K562 (cell line): ENCODE results near the gene HMCN2. TPM values are rescaled to one million over a fixed set of nuclear protein-coding genes. Genes with fewer than 3 reads are reported as not detected.

Experiments
- ATAC-seq: fragments of 200-7000 bp; cut with Tn5 transposase; 3 replicates; pipeline ENCODE4 v1.9.1; 2020; ENCODE audit warnings: moderate library complexity
- BruUV-seq: library from RNA; stranded (reverse); fragments of 400-500 nt; replicated peaks from 2 replicates; lab custom pipeline; 2021; lab: Mats Ljungman, UMichigan
- CTCF ChIA-PET: fragments of 300-600 bp; formaldehyde crosslinking; extraction: SDS; loops from one replicate; lab custom pipeline; 2021; ENCODE audit warnings: low intra/inter-chr PET ratio; lab: Yijun Ruan, JAX
- POLR2A ChIA-PET: fragments of 300-600, 350-650 bp; sonication (Branson Sonifier 250); formaldehyde crosslinking; extraction: SDS; loops from one replicate; lab custom pipeline; 2021; ENCODE audit warnings: antibody characterized with exemption, inconsistent platforms; lab: Yijun Ruan, JAX
- DNase-seq, 4 experiments: peaks; one replicate each; pipeline versions ENCODE4 v3.0.0 to v3.0.0-alpha.2; 2011 to 2018; ENCODE audit warnings: low spot score in 3 of 4, mixed read lengths in 3 of 4; ENCODE audit errors: extremely low read depth in 1 of 4
- FAIRE-seq: peaks from 2 replicates; lab custom pipeline; 2011; peaks lifted over from hg19 to GRCh38; lab: Jason Lieb, UNC
- H2AFZ ChIP-seq: 2 replicates; pipeline ENCODE4 v1.6.0; 2011; ENCODE audit warnings: low read depth, low read length, control low read depth, inconsistent platforms
- H3K27ac ChIP-seq: fragments of 200-600 bp; 3 replicates; pipeline ENCODE4 v1.8.0; 2011; ENCODE audit warnings: low read depth, mild to moderate bottlenecking, control low read depth, inconsistent platforms, low read length, moderate library complexity, mixed read lengths; ENCODE audit errors: extremely low read depth
- H3K27me3 ChIP-seq, 2 experiments: fragments of 300-600 bp in 1 of 2; 2 replicates in 1 of 2; 3 replicates in 1 of 2; pipeline versions ENCODE4 v1.6.0 to v1.8.0; 2011; ENCODE audit warnings: inconsistent platforms in 2 of 2, low read length in 2 of 2, mild to moderate bottlenecking in 1 of 2, mixed read lengths in 1 of 2, moderate library complexity in 1 of 2; ENCODE audit not compliant: control insufficient read depth in 2 of 2, insufficient read depth in 2 of 2
- H3K36me3 ChIP-seq: fragments of 300-600 bp; 3 replicates; pipeline ENCODE4 v1.8.0; 2011; ENCODE audit warnings: mild to moderate bottlenecking, low read length, inconsistent platforms; ENCODE audit not compliant: control insufficient read depth, insufficient read depth
- H3K4me1 ChIP-seq, 2 experiments: fragments of 200-600 bp in 1 of 2; replicated peaks in 1 of 2; 2 replicates in 1 of 2; 3 replicates in 1 of 2; pipeline versions ENCODE4 v1.5.1 to v1.8.0; 2011; ENCODE audit warnings: inconsistent platforms in 2 of 2, low read length in 2 of 2, mild to moderate bottlenecking in 1 of 2, mixed read lengths in 1 of 2, moderate library complexity in 1 of 2; ENCODE audit not compliant: control insufficient read depth in 2 of 2, insufficient read depth in 2 of 2
- H3K4me2 ChIP-seq: 2 replicates; pipeline ENCODE4 v1.6.1; 2011; ENCODE audit warnings: low read length, control low read depth, inconsistent platforms, mixed read lengths; ENCODE audit not compliant: insufficient read depth
- H3K4me3 ChIP-seq: fragments of 200-600 bp; sonication (generic), shearing (Covaris generic); 2 replicates; pipeline ENCODE4 v1.5.1; 2016; ENCODE audit warnings: control low read depth, inconsistent platforms
- H3K79me2 ChIP-seq: fragments of 200-600 bp; 3 replicates; pipeline ENCODE4 v1.8.0; 2011; ENCODE audit warnings: low read length, inconsistent platforms; ENCODE audit not compliant: control insufficient read depth, insufficient read depth
- H3K9ac ChIP-seq, 2 experiments: 2 replicates each; pipeline versions ENCODE4 v1.6.0 to v1.6.1; 2011; ENCODE audit warnings: low read depth in 2 of 2, low read length in 2 of 2, control low read depth in 1 of 2, inconsistent platforms in 1 of 2, mild to moderate bottlenecking in 1 of 2, mixed read lengths in 1 of 2; ENCODE audit not compliant: insufficient read depth in 1 of 2
- H3K9me1 ChIP-seq: one replicate; pipeline ENCODE4 v1.6.0; 2011; ENCODE audit warnings: inconsistent platforms, mild to moderate bottlenecking, low read length, moderate library complexity; ENCODE audit not compliant: control insufficient read depth, insufficient read depth
- H3K9me3 ChIP-seq: replicated peaks from 2 replicates; pipeline ENCODE4 v1.5.1; 2011; ENCODE audit warnings: low read depth, low read length, inconsistent platforms; ENCODE audit not compliant: control insufficient read depth, insufficient read depth
- H4K20me1 ChIP-seq: replicated peaks from 2 replicates; pipeline ENCODE4 v1.6.1; 2011; ENCODE audit warnings: low read length, inconsistent platforms, mixed read lengths; ENCODE audit not compliant: control insufficient read depth, insufficient read depth
- AFF4 ChIP-seq: sonication (generic); formaldehyde crosslinking; IDR thresholded peaks from 2 replicates; pipeline ENCODE4 v1.8.0; 2023; ENCODE audit warnings: mild to moderate bottlenecking, missing genetic modification reagents
- BCOR ChIP-seq: fragments of 450-650 bp; IDR thresholded peaks from 2 replicates; pipeline ENCODE4 v1.6.1; 2016
- CREB1 ChIP-seq, 2 experiments: sonication (generic) in 1 of 2; formaldehyde crosslinking in 1 of 2; IDR thresholded peaks; 2 replicates each; pipeline versions ENCODE4 v1.6.1 to v1.8.0; 2012 to 2022; ENCODE audit warnings: inconsistent platforms in 1 of 2, mild to moderate bottlenecking in 1 of 2, missing genetic modification reagents in 1 of 2, moderate library complexity in 1 of 2
- LCOR ChIP-seq: sonication (generic); formaldehyde crosslinking; IDR thresholded peaks from 2 replicates; pipeline ENCODE4 v1.8.0; 2022; ENCODE audit warnings: mild to moderate bottlenecking, missing genetic modification reagents
- NFRKB ChIP-seq: fragments of 450-650 bp; IDR thresholded peaks from 2 replicates; pipeline ENCODE4 v1.6.1; 2016; ENCODE audit warnings: low read depth
- RBM25 ChIP-seq: fragments of 200-400 bp; formaldehyde crosslinking; IDR thresholded peaks from 2 replicates; pipeline ENCODE4 v1.6.1; 2018; ENCODE audit warnings: low read length, low read depth, moderate library complexity; ENCODE audit not compliant: severe bottlenecking
- SMARCA5 ChIP-seq: fragments of 450-650 bp; IDR thresholded peaks from 2 replicates; pipeline ENCODE4 v1.6.1; 2016
- ZFP36 ChIP-seq: fragments of 150-350 bp; IDR thresholded peaks from 2 replicates; pipeline ENCODE4 v1.6.1; 2018; ENCODE audit warnings: low read length, low read depth; ENCODE audit not compliant: partially characterized antibody
- ZNF134 ChIP-seq: fragments of 250-450 bp; sonication (Bioruptor Pico); conservative IDR thresholded peaks from 2 replicates; pipeline ENCODE4 v1.4.0; 2020
- ZNF436 ChIP-seq: fragments of 250-450, 450-650 bp; sonication (Bioruptor Pico); formaldehyde crosslinking; IDR thresholded peaks from 2 replicates; pipeline ENCODE4 v1.7.0; 2020; ENCODE audit warnings: mild to moderate bottlenecking
- ZNF592 ChIP-seq: fragments of 450-650 bp; IDR thresholded peaks from 2 replicates; pipeline ENCODE4 v1.6.1; 2017; ENCODE audit warnings: antibody characterized with exemption, mild to moderate bottlenecking
- ZNF785 ChIP-seq: fragments of 250-450 bp; sonication (Bioruptor Pico); IDR thresholded peaks from 2 replicates; pipeline ENCODE4 v1.4.0; 2020; ENCODE audit warnings: mild to moderate bottlenecking
- WGBS: fragments of 100-300 bp; shearing (Covaris generic); methylation state at CpG from one replicate; pipeline ENCODE4 v1.1.6; 2016; ENCODE audit warnings: low coverage, mixed read lengths; ENCODE audit not compliant: insufficient coverage; ENCODE audit errors: missing lambda C conversion rate; 5-methylcytosine and 5-hydroxymethylcytosine counted together
- in situ Hi-C: fragments of 300-500 bp; cut with MboI; formaldehyde crosslinking; loops from 4 replicates; pipeline ENCODE4 v1.15.0; 2018; ENCODE audit warnings: inconsistent platforms, mixed read lengths
- intact Hi-C: fragments of 100-400 bp; cut with micrococcal nuclease; formaldehyde crosslinking; loops from 2 replicates; pipeline ENCODE4 v1.14.2; 2022
- polyA plus RNA-seq, 8 experiments: library from polyadenylated mRNA; depleted of rRNA in 4 of 8; stranded (reverse) in 5 of 8; unstranded in 3 of 8; fragments of >200 nt; fragmentation: Nextera tagmentation in 2 of 8; fragmentation: Illumina TruSeq in 1 of 8; extraction: Ambion mirVana in 2 of 8; extraction: Trizol in 1 of 8; gene quantifications; 2 replicates each; pipeline versions ENCODE4 v1.2.1 to v1.2.3, GENCODE V29; 2011 to 2014; ENCODE audit warnings: inconsistent platforms in 1 of 8, missing spikeins in 1 of 8
- total RNA-seq, 7 experiments: library from RNA; depleted of rRNA in 6 of 7; stranded (reverse); fragments of >200 nt in 6 of 7; fragmentation: Illumina TruSeq in 2 of 7; extraction: Trizol in 2 of 7; gene quantifications; 2 replicates each; pipeline versions ENCODE4 v1.2.1 to v1.2.3, GENCODE V29; 2011 to 2021; ENCODE audit warnings: low replicate concordance in 1 of 7

HMCN2 gene
- total and polyA plus RNA-seq, 9 of the 15 experiments (the other 6 are each of a cell fraction or from before 2014, with no cell fraction given): 0.01 TPM; not detected in 8

DNA sequence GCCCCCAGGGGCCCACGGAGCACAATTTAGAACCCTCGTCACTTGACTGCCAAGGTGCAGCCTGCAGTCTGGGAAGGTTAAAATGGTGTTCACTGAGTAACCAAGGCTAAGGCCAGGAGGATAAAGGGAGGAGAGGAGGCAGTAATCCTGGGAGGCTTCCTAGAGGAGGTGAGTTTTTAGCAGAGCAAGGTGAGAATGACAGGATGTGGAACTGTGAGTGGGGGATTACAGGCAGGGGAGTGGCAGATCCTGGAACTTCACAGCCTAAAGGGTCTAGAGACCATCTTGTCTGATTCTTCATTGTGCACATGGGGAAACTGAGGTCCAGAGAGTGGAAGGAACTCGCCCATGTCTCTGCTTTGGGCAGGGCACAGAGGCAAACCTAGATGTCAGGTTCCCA lies 136.7 kb downstream of the HMCN2 start:
- intact Hi-C loops: no loop called here

More for the DNA sequence above, 136.7 kb downstream of the HMCN2 start:
- no peaks in the 10 kb centered on the region for H3K79me2 ChIP-seq
- DNase-seq: no peak
- H3K4me3 ChIP-seq: no peak overlapping the region
- no peaks in the 10 kb centered on the region for H3K9me1 ChIP-seq
- H3K4me2 ChIP-seq: no peak overlapping the region
- H3K27me3 ChIP-seq: peaks cover 24 to 72% of the 10 kb centered on the region in 2 experiments
- peak; percentile 40; the same call in 1 of the 2 replicates for TF ChIP-seq ZNF436 (CRISPR knock-in tag)
- no peak for TF ChIP-seq CREB1 (IDR thresholded peaks at IDR 0.05)
- TF ChIP-seq CREB1 (CRISPR knock-in tag; IDR thresholded peaks at IDR 0.05): no peak
- no peak for TF ChIP-seq AFF4
- peak; percentile 83 for TF ChIP-seq RBM25
- no peak for TF ChIP-seq ZNF592
- no peak for TF ChIP-seq ZNF785 (CRISPR knock-in tag)
- TF ChIP-seq SMARCA5: 0 out of 2 replicates have a peak, but pooled peaks have one; percentile 26
- 0 out of 2 replicates have a peak, but pooled peaks have one; percentile 9 for TF ChIP-seq BCOR
- no peak for TF ChIP-seq ZNF134 (CRISPR knock-in tag)
- TF ChIP-seq LCOR (CRISPR knock-in tag): no peak
- TF ChIP-seq NFRKB: no peak
- peak; percentile 96 for TF ChIP-seq ZFP36
- ChIA-PET POLR2A (no interaction called here), CTCF (no interaction called here)
- 0% methylated on average over 3 of the region's 3 CpGs for WGBS
- no peak overlapping the region for H3K27ac ChIP-seq
- no peak for ATAC-seq
- H3K9ac ChIP-seq: no peak overlapping the region
- no peak for FAIRE-seq
- in situ Hi-C loops: no loop called here
- no peak overlapping the region for H2AFZ ChIP-seq
- BruUV-seq: no TSS peak
- H3K36me3 ChIP-seq: no peaks in the 10 kb centered on the region
- peaks cover 0 to 7% of the 10 kb centered on the region in 2 experiments; a peak in 1 of 5 replicates for H3K4me1 ChIP-seq
- H3K9me3 ChIP-seq: no peaks in the 10 kb centered on the region
- peaks cover 4% of the 10 kb centered on the region; the same call in 1 of the 2 replicates for H4K20me1 ChIP-seq
